Stimulated activated effector memory CD8-positive, alpha-beta T cell treated with anti-CD3 and anti-CD28 coated beads, Interleukin-12 subunit alpha, Interleukin-12 subunit beta, amount 100 ng/mL, for 72 hours (primary cell): ENCODE measurements around the gene ABHD17C.
"Not testable (repeated sequence)": the region's sequence is repeated elsewhere in the genome, so short reads cannot be mapped to it uniquely, and the experiment has no call there.

Experiments used
- ATAC-seq: fragments of 150-1000 bp; cut with Tn5 transposase; 2 replicates; pipeline ENCODE4 v1.10.0; 2021
- DNase-seq, 2 donors: peaks; one replicate each; pipeline ENCODE4 v3.0.0; 2021 to 2022; ENCODE audit warnings: low spot score in 2 of 2
- H3K27ac Mint-ChIP-seq: one replicate; pipeline ENCODE4 v1.8.0; 2022; ENCODE audit warnings: mild to moderate bottlenecking, mixed read lengths
- H3K36me3 Mint-ChIP-seq: one replicate; pipeline ENCODE4 v1.8.0; 2022; ENCODE audit warnings: mild to moderate bottlenecking, mixed read lengths
- H3K4me1 Mint-ChIP-seq: one replicate; pipeline ENCODE4 v1.8.0; 2022; ENCODE audit warnings: mixed read lengths
- H3K4me3 Mint-ChIP-seq: one replicate; pipeline ENCODE4 v1.8.0; 2022; ENCODE audit warnings: mild to moderate bottlenecking, mixed read lengths
- H3K9me3 Mint-ChIP-seq: one replicate; pipeline ENCODE4 v1.8.0; 2022; ENCODE audit warnings: mixed read lengths

Gene ABHD17C

GRCh38 chr15:80758130-80758745 lies 63.1 kb downstream of the ABHD17C start:
- no peaks in the 10 kb centered on the region for H3K36me3 Mint-ChIP-seq
- no peaks in the 10 kb centered on the region for H3K9me3 Mint-ChIP-seq
- H3K4me1 Mint-ChIP-seq, result peaks cover 19% of the 10 kb centered on the region
- DNase-seq, result no peak
- ATAC-seq, result no peak
- no peak overlapping the region for H3K4me3 Mint-ChIP-seq
- H3K27ac Mint-ChIP-seq, result no peak overlapping the region

- Mint-ChIP-seq H3K4me1 (peaks cover 2% of the 10 kb centered on the region), H3K36me3 (no peaks in the 10 kb centered on the region), H3K27ac (no peak overlapping the region), H3K4me3 (no peak overlapping the region), H3K9me3 (no peaks in the 10 kb centered on the region)
- DNase-seq (no peak), ATAC-seq (no peak)
These were observed 65.8 kb downstream of the ABHD17C start for GRCh38 chr15:80760960-80761359.

- no peak overlapping the region for H3K27ac Mint-ChIP-seq
- DNase-seq (no peak), ATAC-seq (no peak)
- no peak overlapping the region for H3K4me3 Mint-ChIP-seq
- H3K36me3 Mint-ChIP-seq, result no peaks in the 10 kb centered on the region
- H3K4me1 Mint-ChIP-seq, result no peaks in the 10 kb centered on the region
- no peaks in the 10 kb centered on the region for H3K9me3 Mint-ChIP-seq
These were observed 66.6 kb downstream of the ABHD17C start for GRCh38 chr15:80761754-80762153.

- H3K4me1 Mint-ChIP-seq, DNase-seq, H3K9me3 Mint-ChIP-seq, H3K27ac Mint-ChIP-seq, H3K4me3 Mint-ChIP-seq, H3K36me3 Mint-ChIP-seq, ATAC-seq: not testable (repeated sequence)
These were observed 68.1 kb downstream of the ABHD17C start for GRCh38 chr15:80763235-80763634.

GRCh38 chr15:80764535-80764934 lies 69.4 kb downstream of the ABHD17C start:
- H3K27ac Mint-ChIP-seq, result peak overlapping the region; percentile 68
- ATAC-seq (no peak), DNase-seq (no peak)
- peaks cover 3% of the 10 kb centered on the region for H3K4me1 Mint-ChIP-seq
- H3K4me3 Mint-ChIP-seq, result no peak overlapping the region
- H3K9me3 Mint-ChIP-seq, result no peaks in the 10 kb centered on the region
- no peaks in the 10 kb centered on the region for H3K36me3 Mint-ChIP-seq

GRCh38 chr15:80766275-80766674 lies 71.2 kb downstream of the ABHD17C start:
- DNase-seq, result no peak
- Mint-ChIP-seq H3K9me3 (no peaks in the 10 kb centered on the region), H3K4me3 (no peak overlapping the region), H3K27ac (no peak overlapping the region), H3K36me3 (no peaks in the 10 kb centered on the region), H3K4me1 (peaks cover 7% of the 10 kb centered on the region)
- no peak for ATAC-seq

GRCh38 chr15:80768158-80768557 lies 73.0 kb downstream of the ABHD17C start:
- Mint-ChIP-seq H3K4me3 (no peak overlapping the region), H3K4me1 (peaks cover 7% of the 10 kb centered on the region), H3K36me3 (no peaks in the 10 kb centered on the region), H3K9me3 (no peaks in the 10 kb centered on the region), H3K27ac (no peak overlapping the region)
- ATAC-seq, result no peak
- DNase-seq, result no peak

GRCh38 chr15:80769153-80769828 lies 74.2 kb downstream of the ABHD17C start:
- no peak for DNase-seq
- Mint-ChIP-seq H3K4me3 (no peak overlapping the region), H3K4me1 (peaks cover 7% of the 10 kb centered on the region), H3K9me3 (no peaks in the 10 kb centered on the region), H3K27ac (no peak overlapping the region), H3K36me3 (no peaks in the 10 kb centered on the region)
- no peak for ATAC-seq

GRCh38 chr15:80769829-80770705 lies 75.0 kb downstream of the ABHD17C start:
- H3K36me3 Mint-ChIP-seq, result no peaks in the 10 kb centered on the region
- no peak for DNase-seq
- no peak overlapping the region for H3K4me3 Mint-ChIP-seq
- peaks cover 7% of the 10 kb centered on the region for H3K4me1 Mint-ChIP-seq
- no peaks in the 10 kb centered on the region for H3K9me3 Mint-ChIP-seq
- ATAC-seq, result no peak
- H3K27ac Mint-ChIP-seq, result no peak overlapping the region

GRCh38 chr15:80773122-80773551 lies 78.0 kb downstream of the ABHD17C start:
- peaks cover 7% of the 10 kb centered on the region for H3K4me1 Mint-ChIP-seq
- H3K36me3 Mint-ChIP-seq, result no peaks in the 10 kb centered on the region
- H3K9me3 Mint-ChIP-seq, result no peaks in the 10 kb centered on the region
- DNase-seq (no peak), ATAC-seq (no peak)
- H3K27ac Mint-ChIP-seq, result no peak overlapping the region
- no peak overlapping the region for H3K4me3 Mint-ChIP-seq

GRCh38 chr15:80773792-80774352 lies 78.8 kb downstream of the ABHD17C start:
- Mint-ChIP-seq H3K9me3 (no peaks in the 10 kb centered on the region), H3K36me3 (no peaks in the 10 kb centered on the region)

GRCh38 chr15:80774486-80774885 lies 79.4 kb downstream of the ABHD17C start:
- no peak for ATAC-seq
- no peak overlapping the region for H3K27ac Mint-ChIP-seq
- H3K36me3 Mint-ChIP-seq, result no peaks in the 10 kb centered on the region
- no peak overlapping the region for H3K4me3 Mint-ChIP-seq
- H3K4me1 Mint-ChIP-seq, result peaks cover 5% of the 10 kb centered on the region
- DNase-seq, result no peak
- no peaks in the 10 kb centered on the region for H3K9me3 Mint-ChIP-seq

More at GRCh38 chr15:80773792-80774352, 78.8 kb downstream of the ABHD17C start:
- Mint-ChIP-seq H3K4me3 (no peak overlapping the region), H3K4me1 (peaks cover 7% of the 10 kb centered on the region), H3K27ac (no peak overlapping the region)
- no peak for DNase-seq
- ATAC-seq, result no peak

GRCh38 chr15:80775338-80775737 lies 80.2 kb downstream of the ABHD17C start:
- Mint-ChIP-seq H3K4me3 (no peak overlapping the region), H3K36me3 (no peaks in the 10 kb centered on the region), H3K9me3 (no peaks in the 10 kb centered on the region), H3K4me1 (peaks cover 9% of the 10 kb centered on the region), H3K27ac (no peak overlapping the region)
- ATAC-seq, result no peak
- DNase-seq, result no peak

GRCh38 chr15:80776420-80777045 lies 81.4 kb downstream of the ABHD17C start:
- Mint-ChIP-seq H3K4me3 (no peak overlapping the region), H3K27ac (no peak overlapping the region)

GRCh38 chr15:80777137-80777536 lies 82.0 kb downstream of the ABHD17C start:
- ATAC-seq (no peak), DNase-seq (no peak)
- Mint-ChIP-seq H3K27ac (no peak overlapping the region), H3K4me1 (peaks cover 9% of the 10 kb centered on the region), H3K4me3 (no peak overlapping the region), H3K9me3 (no peaks in the 10 kb centered on the region), H3K36me3 (no peaks in the 10 kb centered on the region)

More at GRCh38 chr15:80776420-80777045, 81.4 kb downstream of the ABHD17C start:
- DNase-seq (peak; percentile 53 to 80), ATAC-seq (peak; percentile 35)
- H3K9me3 Mint-ChIP-seq, result no peaks in the 10 kb centered on the region
- no peaks in the 10 kb centered on the region for H3K36me3 Mint-ChIP-seq
- peaks cover 9% of the 10 kb centered on the region for H3K4me1 Mint-ChIP-seq
